Liver (tissue), 3 donors: ENCODE measurements around the gene KCNJ5.

ENCODE experiments used
- NR2F2 ChIP-seq: IDR thresholded peaks from 2 replicates; pipeline ENCODE4 v1.6.1; 2016; ENCODE audit warnings: antibody characterized with exemption
- RAD21 ChIP-seq, 2 donors: IDR thresholded peaks; 2 replicates each; pipeline ENCODE4 v1.6.1; 2016; ENCODE audit warnings: antibody characterized with exemption in 2 of 2, mild to moderate bottlenecking in 2 of 2
- TF ChIP-seq, protein P1 (sequence below): IDR thresholded peaks from 2 replicates; pipeline ENCODE4 v1.6.1; 2016; ENCODE audit warnings: antibody characterized with exemption, mild to moderate bottlenecking
- TF ChIP-seq, protein P2 (sequence below): fragments of 150-350 bp; IDR thresholded peaks from 2 replicates; pipeline ENCODE4 v1.5.1; 2017; ENCODE audit warnings: improper control_type of control experiment, low read depth, low read length; ENCODE audit not compliant: missing input control
- TF ChIP-seq, protein P3 (sequence below): IDR thresholded peaks from 2 replicates; pipeline ENCODE4 v1.6.1; 2016; ENCODE audit warnings: antibody characterized with exemption
- donor health status: healthy.
- donor health status: healthy.

DNA sequence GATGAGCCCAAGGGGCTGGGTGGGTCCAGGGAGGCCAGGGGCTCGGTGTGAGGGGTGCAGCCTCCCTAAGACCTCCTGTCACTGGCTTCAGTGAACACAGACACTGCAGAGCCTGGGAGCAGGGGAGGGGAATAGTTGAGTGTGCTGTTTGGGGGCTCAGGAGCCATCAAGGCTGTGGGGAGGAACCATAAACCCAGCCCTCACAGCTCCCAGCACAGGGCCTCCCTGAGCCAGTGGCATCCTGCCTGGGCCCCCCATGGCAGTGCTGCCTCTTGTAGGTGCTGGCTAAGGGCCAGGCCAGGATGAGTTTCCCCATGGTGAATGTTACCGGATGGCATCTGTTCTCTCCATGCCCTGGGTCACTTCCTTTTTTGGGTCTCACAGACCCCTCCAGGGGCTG lies 25.5 kb downstream of the KCNJ5 start:
- TF ChIP-seq, protein P1, sequence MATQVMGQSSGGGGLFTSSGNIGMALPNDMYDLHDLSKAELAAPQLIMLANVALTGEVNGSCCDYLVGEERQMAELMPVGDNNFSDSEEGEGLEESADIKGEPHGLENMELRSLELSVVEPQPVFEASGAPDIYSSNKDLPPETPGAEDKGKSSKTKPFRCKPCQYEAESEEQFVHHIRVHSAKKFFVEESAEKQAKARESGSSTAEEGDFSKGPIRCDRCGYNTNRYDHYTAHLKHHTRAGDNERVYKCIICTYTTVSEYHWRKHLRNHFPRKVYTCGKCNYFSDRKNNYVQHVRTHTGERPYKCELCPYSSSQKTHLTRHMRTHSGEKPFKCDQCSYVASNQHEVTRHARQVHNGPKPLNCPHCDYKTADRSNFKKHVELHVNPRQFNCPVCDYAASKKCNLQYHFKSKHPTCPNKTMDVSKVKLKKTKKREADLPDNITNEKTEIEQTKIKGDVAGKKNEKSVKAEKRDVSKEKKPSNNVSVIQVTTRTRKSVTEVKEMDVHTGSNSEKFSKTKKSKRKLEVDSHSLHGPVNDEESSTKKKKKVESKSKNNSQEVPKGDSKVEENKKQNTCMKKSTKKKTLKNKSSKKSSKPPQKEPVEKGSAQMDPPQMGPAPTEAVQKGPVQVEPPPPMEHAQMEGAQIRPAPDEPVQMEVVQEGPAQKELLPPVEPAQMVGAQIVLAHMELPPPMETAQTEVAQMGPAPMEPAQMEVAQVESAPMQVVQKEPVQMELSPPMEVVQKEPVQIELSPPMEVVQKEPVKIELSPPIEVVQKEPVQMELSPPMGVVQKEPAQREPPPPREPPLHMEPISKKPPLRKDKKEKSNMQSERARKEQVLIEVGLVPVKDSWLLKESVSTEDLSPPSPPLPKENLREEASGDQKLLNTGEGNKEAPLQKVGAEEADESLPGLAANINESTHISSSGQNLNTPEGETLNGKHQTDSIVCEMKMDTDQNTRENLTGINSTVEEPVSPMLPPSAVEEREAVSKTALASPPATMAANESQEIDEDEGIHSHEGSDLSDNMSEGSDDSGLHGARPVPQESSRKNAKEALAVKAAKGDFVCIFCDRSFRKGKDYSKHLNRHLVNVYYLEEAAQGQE: no peak
- TF ChIP-seq, protein P2, sequence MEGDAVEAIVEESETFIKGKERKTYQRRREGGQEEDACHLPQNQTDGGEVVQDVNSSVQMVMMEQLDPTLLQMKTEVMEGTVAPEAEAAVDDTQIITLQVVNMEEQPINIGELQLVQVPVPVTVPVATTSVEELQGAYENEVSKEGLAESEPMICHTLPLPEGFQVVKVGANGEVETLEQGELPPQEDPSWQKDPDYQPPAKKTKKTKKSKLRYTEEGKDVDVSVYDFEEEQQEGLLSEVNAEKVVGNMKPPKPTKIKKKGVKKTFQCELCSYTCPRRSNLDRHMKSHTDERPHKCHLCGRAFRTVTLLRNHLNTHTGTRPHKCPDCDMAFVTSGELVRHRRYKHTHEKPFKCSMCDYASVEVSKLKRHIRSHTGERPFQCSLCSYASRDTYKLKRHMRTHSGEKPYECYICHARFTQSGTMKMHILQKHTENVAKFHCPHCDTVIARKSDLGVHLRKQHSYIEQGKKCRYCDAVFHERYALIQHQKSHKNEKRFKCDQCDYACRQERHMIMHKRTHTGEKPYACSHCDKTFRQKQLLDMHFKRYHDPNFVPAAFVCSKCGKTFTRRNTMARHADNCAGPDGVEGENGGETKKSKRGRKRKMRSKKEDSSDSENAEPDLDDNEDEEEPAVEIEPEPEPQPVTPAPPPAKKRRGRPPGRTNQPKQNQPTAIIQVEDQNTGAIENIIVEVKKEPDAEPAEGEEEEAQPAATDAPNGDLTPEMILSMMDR: no peak
- TF ChIP-seq RAD21 (IDR thresholded peaks at IDR 0.05) (no peak), NR2F2 (no peak)
- TF ChIP-seq, protein P3, sequence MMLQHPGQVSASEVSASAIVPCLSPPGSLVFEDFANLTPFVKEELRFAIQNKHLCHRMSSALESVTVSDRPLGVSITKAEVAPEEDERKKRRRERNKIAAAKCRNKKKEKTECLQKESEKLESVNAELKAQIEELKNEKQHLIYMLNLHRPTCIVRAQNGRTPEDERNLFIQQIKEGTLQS: no peak
